OCI-LY7 (cell line): ENCODE measurements around the gene NKX2-2. TPM values are rescaled to one million over a fixed set of nuclear protein-coding genes. Genes with fewer than 3 reads are reported as not detected.

Source experiments
- BruUV-seq: library from RNA; stranded (reverse); fragments of 400-500 nt; replicated peaks from 2 replicates; lab custom pipeline; 2021; lab: Mats Ljungman, UMichigan
- CTCF ChIA-PET: fragments of 300-600 bp; sonication (Branson Sonifier 250); formaldehyde crosslinking; loops from one replicate; lab custom pipeline; 2022; ENCODE audit warnings: antibody characterized with exemption; ENCODE audit not compliant: unreplicated experiment; lab: Charles Lee
- POLR2A ChIA-PET: fragments of 300-600 bp; sonication (Branson Sonifier 250); formaldehyde crosslinking; loops from one replicate; lab custom pipeline; 2022; ENCODE audit warnings: antibody characterized with exemption; lab: Charles Lee
- DNase-seq: peaks from one replicate; pipeline ENCODE4 v3.0.0-alpha.2; 2015; ENCODE audit warnings: low spot score
- H2AFZ ChIP-seq: fragments of 200-600 bp; sonication (generic), shearing (Covaris generic); 2 replicates; pipeline ENCODE4 v1.6.1; 2014; ENCODE audit warnings: mild to moderate bottlenecking, antibody characterized with exemption, low read length, moderate library complexity
- H3K27ac ChIP-seq: fragments of 200-600 bp; sonication (generic); 2 replicates; pipeline ENCODE4 v1.5.1; 2014; ENCODE audit warnings: mixed run types, low read depth, mild to moderate bottlenecking, moderate library complexity, low read length, inconsistent platforms; ENCODE audit not compliant: poor library complexity, severe bottlenecking
- H3K36me3 ChIP-seq: fragments of 200-600 bp; sonication (generic); 2 replicates; pipeline ENCODE4 v1.6.1; 2014; ENCODE audit warnings: mild to moderate bottlenecking, antibody characterized with exemption, low read length, moderate library complexity, mixed read lengths; ENCODE audit not compliant: insufficient read depth
- H3K4me1 ChIP-seq: fragments of 200-600 bp; sonication (generic); 2 replicates; pipeline ENCODE4 v1.5.1; 2014; ENCODE audit warnings: mild to moderate bottlenecking, low read length; ENCODE audit not compliant: insufficient read depth, poor library complexity, severe bottlenecking
- H3K4me2 ChIP-seq: fragments of 200-600 bp; sonication (generic); 2 replicates; pipeline ENCODE4 v1.6.1; 2014; ENCODE audit warnings: mild to moderate bottlenecking, low read length
- H3K4me3 ChIP-seq: fragments of 200-600 bp; sonication (generic); 2 replicates; pipeline ENCODE4 v1.5.1; 2014; ENCODE audit warnings: mild to moderate bottlenecking, low read depth, low read length; ENCODE audit not compliant: poor library complexity, severe bottlenecking
- H3K79me2 ChIP-seq: fragments of 200-600 bp; sonication (generic); 2 replicates; pipeline ENCODE4 v1.6.1; 2016; ENCODE audit warnings: low read depth, mild to moderate bottlenecking, low read length, moderate library complexity, mixed read lengths; ENCODE audit not compliant: insufficient read depth
- H3K9me2 ChIP-seq: fragments of 200-600 bp; sonication (generic); 2 replicates; pipeline ENCODE4 v1.6.1; 2016; ENCODE audit warnings: mild to moderate bottlenecking, low read length, mixed read lengths; ENCODE audit not compliant: insufficient read depth
- H3K9me3 ChIP-seq: fragments of 200-600 bp; sonication (generic); 2 replicates; pipeline ENCODE4 v1.6.1; 2014; ENCODE audit warnings: mild to moderate bottlenecking, mixed run types, low read length, mixed read lengths
- H4K20me1 ChIP-seq: fragments of 200-600 bp; sonication (generic); 2 replicates; pipeline ENCODE4 v1.6.1; 2014; ENCODE audit warnings: mild to moderate bottlenecking, antibody characterized with exemption, low read length, moderate library complexity, mixed read lengths; ENCODE audit not compliant: insufficient read depth
- EZH2phosphoT487 ChIP-seq: fragments of 200-600 bp; sonication (generic); IDR thresholded peaks from 2 replicates; pipeline ENCODE4 v1.6.1; 2018; ENCODE audit warnings: low read depth, borderline replicate concordance, mild to moderate bottlenecking, mixed run types, antibody characterized with exemption, low read length, moderate library complexity, mixed read lengths
- intact Hi-C: fragments of 100-400 bp; cut with micrococcal nuclease; formaldehyde crosslinking; loops from one replicate; pipeline ENCODE4 v1.10.0; 2022; ENCODE audit not compliant: unreplicated experiment
- total RNA-seq, 2 experiments: library from RNA; depleted of rRNA in 1 of 2; stranded (reverse); fragments of >200 nt in 1 of 2; shearing (Covaris generic) in 1 of 2; gene quantifications; 2 replicates each; pipeline ENCODE4 v1.2.3, GENCODE V29; 2014 to 2022
- TF ChIP-seq, protein P1 (sequence below): fragments of 200-600 bp; sonication (generic); conservative IDR thresholded peaks from 2 replicates; pipeline ENCODE4 v1.5.1; 2014; ENCODE audit warnings: mild to moderate bottlenecking, antibody characterized with exemption, low read length, moderate library complexity, mixed read lengths

Gene NKX2-2
- total RNA-seq, 2 experiments from 2014 or later = not detected

DNA sequence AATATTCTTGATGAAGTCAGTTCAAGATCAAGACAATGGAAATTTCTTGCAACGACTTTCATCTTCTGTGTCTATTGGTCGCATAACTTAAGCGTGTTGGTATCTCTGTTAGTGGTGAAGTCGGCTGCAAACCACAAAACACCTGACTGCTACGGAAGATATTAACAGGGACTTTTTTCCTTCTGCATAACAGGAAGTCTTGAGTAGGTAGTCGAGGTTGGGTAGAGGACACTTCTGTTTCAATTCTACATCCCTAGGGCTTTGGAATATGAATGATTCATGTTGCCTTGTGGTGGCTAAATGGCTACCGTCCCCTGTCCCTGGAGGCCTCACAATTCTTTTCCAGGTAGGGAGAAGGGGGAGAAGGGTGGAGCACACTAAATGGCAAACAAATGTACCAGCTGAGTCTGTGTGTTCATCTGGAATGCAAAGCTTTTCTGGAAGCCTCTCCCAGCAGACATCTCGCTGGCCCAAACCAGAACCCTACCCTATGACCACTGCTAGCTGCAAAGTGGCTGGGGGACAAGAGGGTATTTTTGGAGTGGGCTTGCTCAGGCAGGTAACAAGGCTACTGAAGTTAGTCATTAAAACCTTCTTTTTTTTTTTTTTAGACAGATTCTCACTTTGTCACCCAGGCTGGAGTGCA is 34.6 kb upstream of the NKX2-2 start:
- Histone ChIP-seq H3K9me2 (no peaks in the 10 kb centered on the region), H2AFZ (peak overlapping the region; percentile 95), H3K9me3 (no peaks in the 10 kb centered on the region), H4K20me1 (no peaks in the 10 kb centered on the region), H3K4me2 (peak overlapping the region; percentile 68), H3K79me2 (no peaks in the 10 kb centered on the region), H3K4me3 (peak overlapping the region; percentile 29), H3K27ac (peak overlapping the region; percentile 81), H3K4me1 (peaks cover 22% of the 10 kb centered on the region), H3K36me3 (no peaks in the 10 kb centered on the region)
- no TSS peak for BruUV-seq
- TF ChIP-seq EZH2phosphoT487 = no peak
- POLR2A ChIA-PET = interaction anchor here (0.6 to 0.7 kb wide), 2 partner anchors 10 to 838 kb away, joined by 3 read pairs; no protein-coding TSS in a partner anchor
- DNase-seq = peak; percentile 82
- CTCF ChIA-PET = no interaction called here
- intact Hi-C loops = no loop called here

DNA sequence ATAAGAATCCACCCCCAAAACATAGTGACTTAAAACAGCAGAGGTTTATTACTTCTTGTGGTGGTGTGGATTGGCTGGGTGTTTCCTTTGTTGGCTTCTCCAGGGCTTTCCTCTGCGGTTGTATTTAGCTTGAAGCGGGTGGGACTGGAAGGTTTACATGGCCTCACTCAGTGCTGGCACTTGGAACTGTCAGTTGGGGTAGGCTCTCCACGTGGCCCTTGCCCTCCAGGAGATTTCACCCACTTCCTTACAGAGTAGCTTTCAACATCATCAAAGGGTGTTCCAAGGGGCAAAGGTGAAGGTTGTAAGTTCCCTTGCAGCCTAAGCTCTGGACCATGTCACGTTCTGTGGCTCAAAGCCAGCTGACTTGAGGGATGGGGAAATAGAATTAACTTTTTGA is 32.5 kb upstream of the NKX2-2 start:
- H4K20me1 ChIP-seq = no peaks in the 10 kb centered on the region
- H3K79me2 ChIP-seq = no peaks in the 10 kb centered on the region
- no peak overlapping the region for H3K4me3 ChIP-seq
- peaks cover 22% of the 10 kb centered on the region for H3K4me1 ChIP-seq
- no peaks in the 10 kb centered on the region for H3K36me3 ChIP-seq
- H2AFZ ChIP-seq = peak overlapping the region; percentile 27; the same call in 1 of the 2 replicates
- ChIA-PET POLR2A (interaction anchor here (1.3 kb wide), 1 partner anchor 32 kb away, joined by 4 read pairs; no protein-coding TSS in a partner anchor), CTCF (no interaction called here)
- no TSS peak for BruUV-seq
- intact Hi-C loops = no loop called here
- DNase-seq = no peak
- no peak overlapping the region for H3K27ac ChIP-seq
- H3K9me2 ChIP-seq = no peaks in the 10 kb centered on the region
- no peak overlapping the region for H3K4me2 ChIP-seq
- H3K9me3 ChIP-seq = no peaks in the 10 kb centered on the region
- no peak for TF ChIP-seq EZH2phosphoT487
- TF ChIP-seq, protein P1, sequence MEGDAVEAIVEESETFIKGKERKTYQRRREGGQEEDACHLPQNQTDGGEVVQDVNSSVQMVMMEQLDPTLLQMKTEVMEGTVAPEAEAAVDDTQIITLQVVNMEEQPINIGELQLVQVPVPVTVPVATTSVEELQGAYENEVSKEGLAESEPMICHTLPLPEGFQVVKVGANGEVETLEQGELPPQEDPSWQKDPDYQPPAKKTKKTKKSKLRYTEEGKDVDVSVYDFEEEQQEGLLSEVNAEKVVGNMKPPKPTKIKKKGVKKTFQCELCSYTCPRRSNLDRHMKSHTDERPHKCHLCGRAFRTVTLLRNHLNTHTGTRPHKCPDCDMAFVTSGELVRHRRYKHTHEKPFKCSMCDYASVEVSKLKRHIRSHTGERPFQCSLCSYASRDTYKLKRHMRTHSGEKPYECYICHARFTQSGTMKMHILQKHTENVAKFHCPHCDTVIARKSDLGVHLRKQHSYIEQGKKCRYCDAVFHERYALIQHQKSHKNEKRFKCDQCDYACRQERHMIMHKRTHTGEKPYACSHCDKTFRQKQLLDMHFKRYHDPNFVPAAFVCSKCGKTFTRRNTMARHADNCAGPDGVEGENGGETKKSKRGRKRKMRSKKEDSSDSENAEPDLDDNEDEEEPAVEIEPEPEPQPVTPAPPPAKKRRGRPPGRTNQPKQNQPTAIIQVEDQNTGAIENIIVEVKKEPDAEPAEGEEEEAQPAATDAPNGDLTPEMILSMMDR = no peak

DNA sequence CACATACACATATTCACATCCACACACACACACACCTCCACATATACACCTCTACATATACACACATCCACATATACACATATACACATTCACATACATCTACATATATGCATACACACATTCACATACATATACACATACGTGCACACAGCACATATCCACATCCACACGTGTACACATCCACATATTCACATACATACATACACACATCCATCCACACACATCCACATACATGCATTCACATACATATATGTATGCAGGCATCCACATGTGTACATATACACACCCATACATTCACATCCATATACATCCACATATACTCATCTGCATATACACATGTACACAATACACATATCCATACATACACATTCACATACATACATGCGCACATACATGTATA is 25.6 kb upstream of the NKX2-2 start:
- ChIA-PET POLR2A (interaction anchor here (0.7 kb wide), 1 partner anchor 23 kb away, joined by 4 read pairs; no protein-coding TSS in a partner anchor), CTCF (no interaction called here)
- Histone ChIP-seq H3K9me2 (no peaks in the 10 kb centered on the region), H2AFZ (no peak overlapping the region), H3K79me2 (no peaks in the 10 kb centered on the region), H3K9me3 (no peaks in the 10 kb centered on the region), H4K20me1 (no peaks in the 10 kb centered on the region), H3K27ac (no peak overlapping the region), H3K4me3 (no peak overlapping the region), H3K4me1 (peaks cover 7% of the 10 kb centered on the region), H3K36me3 (no peaks in the 10 kb centered on the region), H3K4me2 (no peak overlapping the region)
- DNase-seq = no peak
- TF ChIP-seq EZH2phosphoT487 = no peak
- TF ChIP-seq, protein P1 = no peak
- intact Hi-C loops = no loop called here
- no TSS peak for BruUV-seq
